Left colon (tissue), 2 donors: ENCODE measurements around the gene PRDM16. TPM values are rescaled to one million over a fixed set of nuclear protein-coding genes. Genes with fewer than 3 reads are reported as not detected.

Experiments
- ATAC-seq: fragments of 200-7000 bp; cut with Tn5 transposase; one replicate; pipeline ENCODE4 v1.9.1; 2020; ENCODE audit warnings: mild to moderate bottlenecking, moderate library complexity
- DNase-seq, 2 donors: peaks; one replicate each; pipeline ENCODE4 v3.0.0-alpha.2; 2020
- intact Hi-C, 2 donors: fragments of 100-400 bp; cut with DNase I in 1 of 2; cut with micrococcal nuclease in 1 of 2; formaldehyde crosslinking; loops; one replicate each; pipeline versions ENCODE4 v1.11.2 to v1.14.0; 2022; cut with DNase I, micrococcal nuclease
- total RNA-seq, 2 donors: library from RNA; stranded (reverse); fragmentation: NEBNext Ultra II Directional; extraction: Animal tissue kit (Norgen Biotek cat#: 25700); gene quantifications; one replicate each; pipeline ENCODE4 v1.2.1, GENCODE V29; 2021
- donor health status: DM: no; HTN: no; CAD: no.
- donor health status: DM: yes; HTN: yes; CAD: no.

Gene PRDM16
- total RNA-seq, 2 donors from 2014 or later, result 1.1 to 1.2 TPM

- no peak for ATAC-seq
- DNase-seq, result no peak
- intact Hi-C loops, result no loop called here
Observed at GRCh38 chr1:3331564-3331963, 262.6 kb downstream of the PRDM16 start.

- no peak for DNase-seq
- no peak for ATAC-seq
- intact Hi-C loops, result no loop called here
Observed at GRCh38 chr1:3332043-3332442, 263.0 kb downstream of the PRDM16 start.

- DNase-seq (no peak), ATAC-seq (no peak)
- intact Hi-C loops, result no loop called here
Observed at GRCh38 chr1:3332662-3333061, 263.7 kb downstream of the PRDM16 start.

- intact Hi-C loops, result no loop called here
- DNase-seq (no peak), ATAC-seq (no peak)
Observed at GRCh38 chr1:3333903-3334302, 264.9 kb downstream of the PRDM16 start.

GRCh38 chr1:3334366-3334765, 265.4 kb downstream of the PRDM16 start:
- ATAC-seq, result no peak

GRCh38 chr1:3335754-3336640, 267.0 kb downstream of the PRDM16 start:
- intact Hi-C loops, result no loop called here
- ATAC-seq (no peak), DNase-seq (no peak)

More at GRCh38 chr1:3334366-3334765, 265.4 kb downstream of the PRDM16 start:
- DNase-seq, result no peak
- intact Hi-C loops, result no loop called here

GRCh38 chr1:3336641-3337630, 267.9 kb downstream of the PRDM16 start:
- DNase-seq (no peak), ATAC-seq (no peak)
- intact Hi-C loops, result no loop called here

- no peak for DNase-seq
- intact Hi-C loops, result no loop called here
Observed at GRCh38 chr1:3337798-3338724, 269.1 kb downstream of the PRDM16 start.

GRCh38 chr1:3338725-3339070, 269.7 kb downstream of the PRDM16 start:
- intact Hi-C loops, result no loop called here
- ATAC-seq (no peak), DNase-seq (no peak)

More at GRCh38 chr1:3337798-3338724, 269.1 kb downstream of the PRDM16 start:
- ATAC-seq, result no peak

- intact Hi-C loops, result no loop called here
- no peak for DNase-seq
- ATAC-seq, result no peak
Observed at GRCh38 chr1:3339856-3340255, 270.9 kb downstream of the PRDM16 start.

- ATAC-seq (no peak), DNase-seq (no peak)
- intact Hi-C loops, result no loop called here
Observed at GRCh38 chr1:3340548-3341235, 271.7 kb downstream of the PRDM16 start.

GRCh38 chr1:3341236-3341994, 272.4 kb downstream of the PRDM16 start:
- no peak for ATAC-seq
- intact Hi-C loops, result no loop called here
- no peak for DNase-seq

- intact Hi-C loops, result no loop called here
- ATAC-seq (no peak), DNase-seq (no peak)
Observed at GRCh38 chr1:3342960-3343359, 274.0 kb downstream of the PRDM16 start.

GRCh38 chr1:3344395-3344794, 275.4 kb downstream of the PRDM16 start:
- ATAC-seq (no peak), DNase-seq (no peak)
- intact Hi-C loops, result no loop called here

- ATAC-seq, result no peak
- DNase-seq, result no peak
- intact Hi-C loops, result no loop called here
Observed at GRCh38 chr1:3345792-3346191, 276.8 kb downstream of the PRDM16 start.

GRCh38 chr1:3346478-3346877, 277.5 kb downstream of the PRDM16 start:
- no peak for DNase-seq
- no peak for ATAC-seq
- intact Hi-C loops, result no loop called here

GRCh38 chr1:3347257-3348020, 278.4 kb downstream of the PRDM16 start:
- intact Hi-C loops, result no loop called here
- no peak for DNase-seq
- no peak for ATAC-seq
